Activated CD4-positive, alpha-beta T cell treated with anti-CD3 and anti-CD28 coated beads for 24 hours (primary cell): ENCODE measurements around the gene SLC39A13.

Experiments
- DNase-seq, 2 donors: peaks; one replicate each; pipeline ENCODE4 v3.0.0-alpha.2; 2020; ENCODE audit warnings: low read depth in 2 of 2

Gene SLC39A13

GRCh38 chr11:47453365-47453764 is 45.0 kb downstream of the SLC39A13 start:
- no peak for DNase-seq

GRCh38 chr11:47454258-47454671 is 45.9 kb downstream of the SLC39A13 start:
- peak; percentile 19 to 31 for DNase-seq

GRCh38 chr11:47460571-47461235 is 52.3 kb downstream of the SLC39A13 start:
- no peak for DNase-seq

GRCh38 chr11:47461876-47462275 is 53.5 kb downstream of the SLC39A13 start:
- DNase-seq = no peak

GRCh38 chr11:47464483-47464882 is 56.1 kb downstream of the SLC39A13 start:
- no peak for DNase-seq
